Muscle of back (tissue), 11 donors: ENCODE results near the gene VWF. TPM values are rescaled to one million over a fixed set of nuclear protein-coding genes. Genes with fewer than 3 reads are reported as not detected.

Source experiments
- DNase-seq, 3 donors: peaks; one replicate each; pipeline versions ENCODE4 v3.0.0 to v3.0.0-alpha.2; 2013
- polyA plus RNA-seq, 10 donors: library from polyadenylated mRNA; unstranded; fragments of 120-200 nt; gene quantifications; one replicate each; pipeline ENCODE4 v1.2.1, GENCODE V29; 2013; ENCODE audit not compliant: insufficient read length in 10 of 10

The VWF gene
- polyA plus RNA-seq, 10 donors = 45.0 to 94.1 (median 61.6) TPM

GRCh38 chr12:5987573-5987972 is 136.9 kb downstream of the VWF start:
- no peak for DNase-seq

- no peak for DNase-seq
Observed at GRCh38 chr12:5985471-5985870, 139.0 kb downstream of the VWF start.

DNA sequence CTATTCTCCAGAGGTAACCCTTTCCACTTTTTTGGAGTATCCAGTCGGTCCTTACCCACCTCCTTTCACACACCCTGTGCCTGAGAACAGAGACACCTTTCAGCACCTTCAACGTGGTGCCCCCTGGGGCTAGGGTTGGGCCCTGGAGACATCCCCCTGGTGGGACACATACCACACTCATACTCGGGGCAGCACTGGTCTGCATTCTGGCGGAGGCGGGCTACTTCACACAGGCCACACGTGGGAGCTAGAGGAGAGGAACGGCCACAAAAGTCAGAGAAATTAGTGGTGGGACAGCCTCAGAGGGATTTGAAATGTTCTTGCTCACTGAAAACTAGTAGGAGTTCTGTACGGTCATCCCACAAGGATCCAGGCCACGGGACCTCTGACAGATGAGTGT is 139.6 kb downstream of the VWF start:
- no peak for DNase-seq

DNA sequence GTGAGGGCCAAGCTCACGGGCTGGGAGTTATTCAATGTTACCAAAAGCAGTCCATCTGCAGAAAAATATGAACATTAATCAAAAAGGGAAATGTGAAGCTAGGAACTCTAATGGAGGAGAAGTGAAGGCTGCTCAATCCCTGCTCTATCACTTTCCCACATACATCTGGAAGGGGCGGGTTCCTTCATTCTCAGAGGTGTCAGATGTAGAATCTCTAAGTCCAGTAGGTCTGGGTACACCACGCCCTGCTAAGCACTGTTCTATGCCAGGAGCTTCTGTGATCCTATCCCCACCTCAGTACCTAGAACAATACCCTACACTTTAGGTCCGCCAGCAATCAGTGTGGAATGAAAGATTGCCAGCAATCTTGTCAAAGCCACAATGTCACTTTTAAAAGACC is 142.4 kb downstream of the VWF start:
- DNase-seq = no peak

DNA sequence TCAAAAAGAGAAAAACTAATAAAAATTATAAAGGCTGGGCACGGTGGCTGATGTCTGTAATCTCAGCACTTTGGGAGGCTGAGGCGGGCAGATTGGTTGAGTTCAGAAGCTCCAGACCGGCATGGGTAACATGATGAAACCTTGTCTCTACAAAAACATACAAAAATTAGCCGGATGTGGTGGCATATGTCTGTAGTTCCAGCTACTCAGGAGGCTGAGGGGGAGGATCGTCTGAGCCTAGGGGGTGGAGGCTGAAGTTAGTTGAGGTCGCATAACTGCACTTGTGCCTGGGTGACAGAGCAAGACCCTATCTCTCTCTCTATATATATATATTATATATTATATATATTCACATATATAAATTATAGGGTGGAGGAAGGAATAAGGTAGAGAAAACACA is 146.9 kb downstream of the VWF start:
- no peak for DNase-seq

GRCh38 chr12:5976711-5977110 is 147.8 kb downstream of the VWF start:
- no peak for DNase-seq

DNA sequence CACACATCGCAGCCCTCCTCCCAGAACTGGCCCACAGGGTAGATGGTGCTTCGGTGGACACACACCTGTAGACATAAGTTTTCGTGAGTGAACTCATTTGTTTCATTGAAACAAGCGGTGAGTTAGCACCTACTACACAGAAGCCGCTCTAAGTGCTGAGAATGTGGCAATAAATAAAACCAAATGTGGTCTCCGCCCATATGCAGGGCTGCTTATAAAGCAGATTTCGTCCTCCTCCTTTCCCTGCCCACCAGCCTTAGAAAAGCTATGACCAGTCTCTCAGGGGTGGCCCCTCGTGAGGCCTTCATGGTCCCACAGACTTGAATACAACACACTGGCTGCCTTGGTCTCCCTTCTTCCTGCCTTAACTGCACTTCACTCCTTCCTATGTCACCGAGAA is 148.3 kb downstream of the VWF start:
- no peak for DNase-seq

DNA sequence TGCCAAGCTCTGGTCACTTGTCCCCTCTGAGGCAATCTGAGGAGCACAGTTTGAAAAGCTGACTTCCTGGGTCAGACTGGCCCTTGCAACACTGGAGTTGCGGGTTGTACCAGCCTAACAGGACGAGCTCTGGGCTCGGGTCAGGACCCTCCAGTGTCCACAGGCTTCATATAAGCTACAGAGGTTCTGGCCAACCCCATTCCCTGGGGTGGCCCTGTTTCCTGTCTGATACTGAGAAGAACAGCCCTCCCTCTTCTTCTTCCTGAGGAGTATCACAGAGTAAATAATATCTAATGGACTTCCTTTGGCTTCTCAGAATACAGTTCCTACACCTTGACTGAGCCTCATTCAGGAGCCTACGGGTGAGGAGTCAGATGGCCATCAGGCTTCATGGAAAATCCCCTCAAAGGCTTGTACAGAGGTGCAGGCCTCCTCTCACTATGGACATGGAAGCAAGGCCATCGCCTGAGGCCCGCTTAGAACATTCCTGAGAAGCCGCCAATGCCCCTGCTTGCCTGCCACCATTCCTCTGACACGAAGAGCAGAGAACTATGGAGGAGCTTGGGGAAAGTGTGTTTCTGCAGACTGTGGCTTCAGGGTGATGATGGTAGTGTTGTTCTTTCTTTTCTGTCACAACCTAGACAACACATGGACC is 150.9 kb downstream of the VWF start:
- DNase-seq = no peak

DNA sequence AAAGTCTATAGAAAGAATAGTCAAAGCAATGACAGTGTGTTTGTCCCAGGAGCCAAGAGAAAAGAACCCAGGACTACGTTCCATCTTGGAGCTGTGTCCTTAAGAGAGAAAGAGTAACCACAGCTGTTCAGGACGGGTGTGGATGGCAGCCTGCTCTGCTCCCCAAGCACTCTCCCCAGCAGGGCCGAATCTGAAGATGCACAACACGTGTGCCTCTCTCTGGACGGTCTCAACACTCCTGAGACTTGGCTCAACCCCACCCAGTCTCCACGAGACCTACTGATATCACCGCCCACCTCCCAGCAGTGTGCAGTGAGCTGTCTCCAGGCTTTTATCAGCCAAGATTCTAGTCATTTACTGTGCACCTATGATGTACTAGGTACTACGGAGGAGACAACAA is 152.1 kb downstream of the VWF start:
- DNase-seq = no peak

DNA sequence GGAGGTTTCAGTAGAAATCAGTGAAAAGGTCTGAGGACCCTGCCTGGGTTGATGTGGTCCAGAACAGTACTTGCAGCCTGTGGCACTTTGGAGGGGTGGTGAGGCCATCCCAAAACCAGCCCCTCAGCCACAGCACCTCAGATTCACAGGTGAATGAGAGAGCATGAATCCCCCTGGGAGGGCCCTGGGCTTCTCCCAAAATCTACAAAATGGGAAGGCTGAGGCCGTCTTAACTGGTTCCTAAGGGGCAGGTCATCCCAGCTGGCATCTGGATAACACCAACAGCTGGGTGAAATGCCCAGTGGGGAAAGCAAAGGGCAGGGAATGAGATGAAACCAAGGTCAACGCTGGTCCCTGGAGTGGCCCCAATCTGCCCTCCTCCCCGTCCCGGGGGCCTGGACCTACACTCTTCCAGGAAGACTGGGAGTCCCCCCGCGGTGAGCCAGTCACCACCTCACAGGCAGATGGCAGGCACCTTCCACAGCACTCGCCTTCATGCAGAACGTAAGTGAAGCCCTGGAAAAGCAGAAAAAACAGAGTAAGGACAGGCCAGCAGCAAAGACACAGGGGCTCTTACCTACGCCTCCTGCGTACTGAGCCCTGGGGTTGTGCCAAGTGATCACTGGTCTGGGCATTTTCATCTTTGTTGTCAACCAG is 153.1 kb downstream of the VWF start:
- DNase-seq = no peak

GRCh38 chr12:5969974-5970690 is 154.3 kb downstream of the VWF start:
- no peak for DNase-seq

GRCh38 chr12:5969156-5969973 is 155.1 kb downstream of the VWF start:
- no peak for DNase-seq

DNA sequence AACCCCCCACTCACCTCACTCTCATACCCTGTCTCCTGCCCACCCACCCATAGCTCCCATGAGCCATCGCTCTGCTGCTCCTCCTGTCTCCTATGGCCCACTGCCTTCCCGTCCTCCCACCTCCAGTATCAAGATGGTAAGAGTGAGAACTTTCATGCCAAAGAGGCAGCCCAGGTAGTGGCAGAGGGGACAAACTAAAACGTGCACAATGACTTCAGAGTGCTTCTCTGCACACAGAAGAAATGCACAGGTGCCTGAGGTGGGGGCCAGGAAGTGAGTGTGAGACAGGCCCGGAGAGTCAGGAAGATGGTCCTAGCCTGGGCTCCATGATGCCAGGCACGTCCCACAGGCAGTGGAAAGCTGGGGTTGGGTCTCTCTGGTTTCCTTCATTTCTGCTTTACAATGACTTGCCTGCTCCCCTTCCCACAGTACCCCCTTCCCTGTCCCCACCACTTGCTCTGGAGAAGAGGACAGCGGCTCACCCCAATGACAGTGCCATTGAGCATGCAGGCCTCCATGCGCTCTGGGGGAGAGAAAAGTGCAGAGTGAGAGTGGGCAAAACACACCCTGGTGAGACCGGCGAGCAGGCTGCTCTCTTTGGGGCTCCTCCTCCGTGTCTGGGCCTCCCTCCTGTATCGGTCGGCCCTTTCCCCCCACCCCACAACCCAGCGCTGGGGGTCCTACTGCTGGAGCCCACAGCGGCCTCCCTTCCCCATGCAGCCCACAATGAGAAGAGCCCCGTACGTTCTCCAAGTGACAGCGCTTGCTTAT is 156.6 kb downstream of the VWF start:
- no peak for DNase-seq

- no peak for DNase-seq
Observed at GRCh38 chr12:5966486-5967095, 157.9 kb downstream of the VWF start.

DNA sequence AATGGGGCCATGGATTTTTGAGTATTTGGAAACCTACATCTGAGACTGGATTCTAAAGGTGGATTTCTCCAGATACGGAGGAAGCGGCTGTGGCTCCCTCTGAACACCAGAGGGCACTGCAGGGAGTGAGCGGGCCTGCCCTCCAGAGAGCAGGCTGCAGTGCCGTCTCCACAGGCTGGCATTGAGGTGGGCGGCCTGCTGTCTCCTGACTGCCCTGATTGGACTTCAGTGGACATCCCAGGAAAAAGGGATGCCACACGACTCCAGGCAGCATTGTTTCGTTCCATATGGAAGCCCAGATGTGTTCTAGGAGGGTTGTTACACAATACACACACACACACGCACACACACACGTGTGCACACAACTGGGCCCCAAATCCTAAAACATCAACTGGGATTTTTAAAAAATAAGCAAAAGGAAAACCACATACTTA is 158.5 kb downstream of the VWF start:
- peak; percentile 6 to 52 (median 27) for DNase-seq

DNA sequence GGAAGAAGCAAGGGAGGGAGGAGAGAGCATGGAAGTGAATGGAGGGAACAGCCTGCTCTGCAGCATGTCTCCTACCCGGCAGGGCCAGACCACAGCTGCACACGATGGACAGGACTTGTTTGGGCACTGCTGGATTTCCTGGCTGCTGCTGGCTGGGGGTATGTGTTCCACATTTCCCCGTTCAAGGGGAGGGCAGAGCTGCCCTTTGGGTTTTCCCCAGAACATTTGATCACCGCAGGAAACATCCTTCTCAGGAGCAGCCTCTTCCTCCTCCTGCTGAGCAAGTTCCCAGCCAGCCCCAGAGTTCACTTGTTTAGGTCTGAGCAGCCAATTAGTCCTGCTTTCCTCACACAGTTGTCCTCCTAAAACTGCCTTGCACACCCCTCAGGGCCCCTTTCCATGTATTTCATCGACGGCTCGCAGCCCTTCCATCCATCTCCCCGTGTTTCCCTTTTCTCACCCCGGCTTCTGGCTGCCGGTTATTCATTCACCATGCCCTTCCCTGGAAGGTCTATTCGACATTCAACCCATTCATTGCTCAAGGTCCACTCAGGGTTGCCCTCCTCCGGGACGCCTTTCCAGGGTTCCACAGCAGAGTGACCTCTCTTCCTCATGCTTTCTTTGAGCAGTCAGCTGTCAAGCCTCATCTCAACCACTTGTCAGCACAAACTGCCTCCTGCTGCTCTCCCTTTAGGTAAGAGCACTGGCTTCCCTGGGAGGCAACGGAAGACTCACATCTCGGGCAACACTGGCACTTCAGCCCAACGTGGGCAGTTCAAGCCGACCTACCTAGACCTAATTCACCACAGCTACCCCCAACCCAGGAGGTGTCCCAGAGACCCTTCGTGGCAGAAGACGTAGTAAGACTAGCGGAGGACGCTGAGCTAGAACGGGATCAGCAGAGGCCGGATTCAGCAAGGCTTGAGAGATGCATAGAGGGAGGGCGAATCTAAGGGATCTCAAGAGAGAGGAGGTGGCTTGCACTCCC is 159.3 kb downstream of the VWF start:
- no peak for DNase-seq

- DNase-seq = no peak
Observed at GRCh38 chr12:5963515-5963914, 161.0 kb downstream of the VWF start.

- DNase-seq = no peak
Observed at GRCh38 chr12:5960783-5961182, 163.7 kb downstream of the VWF start.

- DNase-seq = no peak
Observed at GRCh38 chr12:5956987-5957386, 167.5 kb downstream of the VWF start.

GRCh38 chr12:5954661-5955060 is 169.8 kb downstream of the VWF start:
- DNase-seq = no peak
